Measurements from ENCODE around the gene PIP4K2C.

PIP4K2C gene

DNA sequence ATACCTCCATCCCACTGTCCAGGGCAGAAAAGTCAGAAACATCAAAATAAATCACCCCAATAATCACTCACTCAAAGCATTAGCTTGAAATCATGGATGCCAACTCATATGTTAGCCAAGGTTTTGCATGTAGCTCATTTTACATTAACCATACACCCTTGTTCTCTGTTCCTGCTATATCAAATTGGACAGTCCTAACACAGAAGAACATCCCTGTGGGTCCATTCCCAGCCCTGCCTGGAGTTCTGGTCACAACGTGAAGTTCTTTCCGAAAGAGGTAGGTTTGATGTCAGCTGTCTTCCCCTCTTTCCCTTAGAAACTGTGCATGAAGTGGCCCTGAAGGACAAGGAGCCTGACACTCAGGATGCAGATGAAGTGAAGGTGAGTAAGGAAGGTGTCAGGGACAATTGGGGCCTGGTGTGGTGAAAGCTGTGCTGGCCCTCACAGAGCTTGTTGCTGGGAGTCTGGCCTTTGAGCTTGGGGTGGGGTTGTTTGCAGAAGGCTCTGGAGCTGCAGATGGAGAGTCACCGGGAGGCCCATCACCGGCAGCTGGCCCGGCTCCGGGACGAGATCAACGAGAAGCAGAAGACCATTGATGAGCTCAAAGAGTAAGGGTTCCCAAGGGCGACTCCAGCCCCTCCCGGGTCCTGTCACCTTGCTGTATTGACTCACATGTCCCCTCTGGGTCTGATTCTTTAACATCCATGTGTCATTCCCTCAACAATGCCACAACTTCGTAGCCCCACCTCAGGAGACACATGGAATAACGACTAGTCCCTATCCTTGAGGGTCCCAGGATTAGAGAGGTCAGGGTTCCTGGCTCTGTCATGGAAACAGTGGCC, 15.0 kb upstream of the PIP4K2C start:
- no peak overlapping the region for H3K4me3 Mint-ChIP-seq
- no peaks in the 10 kb centered on the region for H3K4me1 Mint-ChIP-seq (ENCODE audit: low read depth)
- H3K36me3 Mint-ChIP-seq, result no peaks in the 10 kb centered on the region
- H3K27me3 Mint-ChIP-seq, result no peaks in the 10 kb centered on the region
- no peaks in the 10 kb centered on the region for H3K9me3 Mint-ChIP-seq (ENCODE audit: low read depth)
- no peak overlapping the region for H3K27ac Mint-ChIP-seq

DNA sequence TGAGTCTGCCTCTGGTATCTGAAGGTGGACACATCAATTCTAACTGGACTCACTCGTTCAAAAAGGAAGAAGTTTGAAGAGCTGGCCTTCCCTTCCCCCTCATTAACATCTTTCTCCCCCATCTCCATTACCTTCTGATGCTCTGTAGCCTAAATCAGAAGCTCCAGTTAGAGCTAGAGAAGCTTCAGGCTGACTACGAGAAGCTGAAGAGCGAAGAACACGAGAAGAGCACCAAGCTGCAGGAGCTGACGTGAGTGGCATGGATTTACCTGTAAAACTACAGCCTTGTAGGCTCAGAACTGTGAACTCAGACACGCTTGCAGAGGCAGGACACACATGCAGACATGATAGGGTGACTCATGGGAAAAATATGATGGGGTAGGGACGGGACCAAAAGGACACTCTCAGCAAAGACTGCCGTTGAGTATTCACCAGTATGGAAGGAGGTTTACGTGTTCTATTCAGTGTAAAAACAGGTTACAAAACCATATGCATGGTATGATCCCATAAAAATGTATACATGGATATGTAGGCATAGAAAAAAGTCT, 14.3 kb upstream of the PIP4K2C start:
- no peaks in the 10 kb centered on the region for H3K36me3 Mint-ChIP-seq
- no peak overlapping the region for H3K27ac Mint-ChIP-seq
- H3K9me3 Mint-ChIP-seq (ENCODE audit: low read depth), result no peaks in the 10 kb centered on the region
- no peak overlapping the region for H3K4me3 Mint-ChIP-seq
- no peaks in the 10 kb centered on the region for H3K4me1 Mint-ChIP-seq (ENCODE audit: low read depth)
- H3K27me3 Mint-ChIP-seq, result no peaks in the 10 kb centered on the region

DNA sequence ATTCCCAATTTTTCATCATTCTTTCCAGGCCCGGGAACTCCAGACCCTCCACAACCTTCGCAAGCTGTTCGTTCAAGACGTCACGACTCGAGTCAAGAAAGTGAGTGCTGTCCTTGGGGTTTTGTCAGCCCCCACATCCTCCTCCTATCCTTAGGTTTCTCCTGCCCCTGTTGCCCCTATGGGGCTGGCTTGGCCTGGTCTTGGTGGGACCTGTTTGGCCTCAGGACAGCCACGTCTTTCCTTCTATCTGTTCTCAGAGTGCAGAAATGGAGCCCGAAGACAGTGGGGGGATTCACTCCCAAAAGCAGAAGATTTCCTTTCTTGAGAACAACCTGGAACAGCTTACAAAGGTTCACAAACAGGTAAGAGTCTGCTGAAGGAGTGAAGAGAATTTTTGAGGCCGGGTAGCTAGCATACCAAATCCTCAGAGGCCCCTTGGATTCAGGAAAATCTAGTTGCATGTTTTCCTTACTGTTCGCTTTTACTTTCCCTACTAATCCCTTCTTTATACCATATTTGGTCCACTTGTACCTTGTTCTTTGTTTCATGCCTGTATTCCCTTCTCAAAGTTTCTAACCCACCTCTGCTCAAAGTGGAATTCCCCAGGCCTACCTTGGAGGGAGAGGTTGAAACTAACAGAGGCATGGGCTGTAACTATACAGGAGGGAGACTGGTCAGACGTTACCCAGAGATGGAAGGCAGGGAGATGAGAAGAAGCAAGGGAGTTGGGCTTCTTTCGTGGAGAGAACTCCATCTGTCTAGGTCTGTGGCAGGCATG, 12.8 kb upstream of the PIP4K2C start:
- H3K27ac Mint-ChIP-seq, result no peak overlapping the region
- no peaks in the 10 kb centered on the region for H3K36me3 Mint-ChIP-seq

DNA sequence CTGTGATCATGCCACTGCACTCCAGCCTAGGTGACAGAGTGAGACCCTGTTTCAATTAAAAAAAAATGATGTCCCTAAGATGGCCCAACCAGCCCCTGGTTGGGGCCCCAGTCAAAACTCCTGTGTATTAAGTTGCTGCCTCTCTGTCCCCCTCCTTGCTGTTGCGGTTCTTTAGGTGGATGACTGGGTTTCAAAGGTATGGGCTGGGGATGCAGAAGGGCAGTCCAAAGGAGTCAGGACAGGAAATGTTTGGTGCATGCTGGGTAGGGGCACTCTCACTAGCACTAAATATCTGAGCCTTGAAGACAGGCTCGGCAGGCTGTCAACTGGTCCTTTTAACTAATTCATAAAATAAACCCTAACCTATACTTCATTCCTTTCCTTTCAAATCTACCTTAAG, 12.0 kb upstream of the PIP4K2C start:
- Mint-ChIP-seq H3K9me3 (ENCODE audit: low read depth) (no peaks in the 10 kb centered on the region), H3K27me3 (peaks cover 2% of the 10 kb centered on the region), H3K4me3 (no peak overlapping the region), H3K36me3 (no peaks in the 10 kb centered on the region), H3K27ac (no peak overlapping the region), H3K4me1 (ENCODE audit: low read depth) (no peaks in the 10 kb centered on the region)

More for the DNA sequence above, 12.8 kb upstream of the PIP4K2C start:
- H3K27me3 Mint-ChIP-seq, result no peaks in the 10 kb centered on the region
- H3K4me3 Mint-ChIP-seq, result no peak overlapping the region
- no peaks in the 10 kb centered on the region for H3K9me3 Mint-ChIP-seq (ENCODE audit: low read depth)
- no peaks in the 10 kb centered on the region for H3K4me1 Mint-ChIP-seq (ENCODE audit: low read depth)

DNA sequence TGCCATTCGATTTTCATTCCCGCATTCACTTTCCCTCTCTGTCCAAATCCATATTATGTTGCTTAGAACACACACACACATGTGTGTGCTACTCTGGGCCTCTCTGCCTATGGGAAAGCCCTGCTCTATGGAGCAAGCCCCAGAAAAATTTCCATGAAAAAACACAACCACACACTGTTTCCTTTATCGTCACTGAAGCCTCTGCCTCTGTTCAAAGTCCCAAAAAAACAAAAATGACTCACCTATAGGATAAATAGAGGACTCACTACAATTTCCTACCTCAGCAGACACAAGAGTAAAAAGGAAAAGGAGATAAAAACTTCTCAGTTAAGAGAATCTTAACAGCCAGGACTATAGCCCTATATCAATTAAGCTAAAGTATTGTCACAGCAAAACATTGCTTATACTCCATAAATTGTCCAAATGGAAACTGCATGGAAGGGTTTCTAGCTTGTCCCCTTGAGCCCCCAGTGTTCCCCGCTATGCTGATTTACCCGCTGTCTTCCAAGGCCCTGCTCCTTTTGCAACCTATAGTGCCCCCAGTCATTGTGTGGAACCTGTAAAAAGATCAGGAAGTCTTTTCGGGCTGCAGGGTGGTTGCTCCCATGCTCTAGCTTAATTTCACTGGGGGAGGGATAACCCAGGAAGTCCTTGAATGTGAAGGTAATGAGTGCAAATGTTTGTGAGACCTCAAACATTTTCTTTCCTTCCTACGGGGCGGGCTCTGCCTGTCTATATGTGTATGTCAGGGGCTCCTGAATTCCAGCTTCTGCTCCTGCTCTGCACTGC, 11.1 kb upstream of the PIP4K2C start:
- H3K36me3 Mint-ChIP-seq, result no peaks in the 10 kb centered on the region
- no peaks in the 10 kb centered on the region for H3K4me1 Mint-ChIP-seq (ENCODE audit: low read depth)
- no peak overlapping the region for H3K27ac Mint-ChIP-seq
- H3K4me3 Mint-ChIP-seq, result no peak overlapping the region
- H3K9me3 Mint-ChIP-seq (ENCODE audit: low read depth), result no peaks in the 10 kb centered on the region
- peaks cover 2% of the 10 kb centered on the region for H3K27me3 Mint-ChIP-seq

DNA sequence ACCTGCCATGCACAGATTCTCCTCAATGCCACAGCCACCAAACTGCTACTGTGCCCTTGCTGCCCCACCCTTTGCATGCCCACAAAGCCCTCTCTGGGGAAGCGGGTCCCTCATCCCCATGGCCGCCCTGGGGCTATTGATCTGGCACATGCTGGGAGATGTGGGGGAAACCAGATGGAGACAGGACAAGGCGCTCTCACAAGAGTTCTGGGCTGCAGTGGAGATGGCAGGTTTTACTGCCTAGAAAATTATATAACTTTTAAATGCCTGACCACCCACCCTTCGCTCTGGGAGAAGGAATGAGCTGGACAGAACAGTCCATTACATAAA, 10.6 kb upstream of the PIP4K2C start:
- no peaks in the 10 kb centered on the region for H3K9me3 Mint-ChIP-seq (ENCODE audit: low read depth)

DNA sequence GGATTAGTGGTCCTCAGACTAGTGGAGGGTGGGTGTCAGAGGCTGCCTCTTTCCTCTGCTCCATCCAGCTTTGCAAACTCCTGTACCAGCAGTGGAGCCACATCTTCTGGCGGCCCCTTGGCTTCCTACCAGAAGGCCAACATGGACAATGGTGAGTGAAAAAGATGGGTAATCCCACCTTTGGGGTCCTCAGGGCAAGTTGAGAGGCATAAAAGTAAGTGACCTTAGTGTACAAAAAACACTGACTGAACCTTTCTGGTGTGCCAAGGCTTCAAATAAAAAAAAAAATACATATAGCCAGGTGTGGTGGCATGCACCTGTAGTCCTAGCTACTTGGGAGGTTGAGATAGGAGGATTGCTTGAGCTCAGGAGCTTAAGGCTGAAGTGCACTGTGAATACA, 9.2 kb upstream of the PIP4K2C start:
- Mint-ChIP-seq H3K4me3 (no peak overlapping the region), H3K9me3 (ENCODE audit: low read depth) (no peaks in the 10 kb centered on the region), H3K36me3 (no peaks in the 10 kb centered on the region), H3K27me3 (peaks cover 2% of the 10 kb centered on the region), H3K4me1 (ENCODE audit: low read depth) (no peaks in the 10 kb centered on the region), H3K27ac (no peak overlapping the region)

More for the DNA sequence above, 10.6 kb upstream of the PIP4K2C start:
- H3K36me3 Mint-ChIP-seq, result no peaks in the 10 kb centered on the region
- H3K27ac Mint-ChIP-seq, result no peak overlapping the region
- peaks cover 2% of the 10 kb centered on the region for H3K27me3 Mint-ChIP-seq
- H3K4me3 Mint-ChIP-seq, result no peak overlapping the region
- H3K4me1 Mint-ChIP-seq (ENCODE audit: low read depth), result no peaks in the 10 kb centered on the region

DNA sequence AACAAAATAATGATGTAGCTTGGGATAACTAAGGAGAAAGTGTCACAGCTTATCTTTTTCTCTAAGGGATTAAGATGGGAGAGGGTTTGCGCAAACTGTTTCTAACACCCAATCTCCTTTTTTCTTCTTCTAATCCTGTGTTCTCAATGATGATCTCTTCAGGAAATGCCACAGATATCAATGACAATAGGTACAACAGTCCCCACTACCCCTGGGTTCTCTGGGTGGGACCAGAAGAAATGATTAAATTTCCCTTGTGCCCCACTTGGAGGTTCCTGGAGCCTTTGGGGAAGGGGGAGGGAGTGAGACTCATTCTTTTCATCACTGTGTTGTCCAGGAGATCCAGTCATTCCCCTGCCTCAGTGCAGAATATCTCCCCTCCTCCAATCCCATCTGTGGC, 8.6 kb upstream of the PIP4K2C start:
- Mint-ChIP-seq H3K27ac (no peak overlapping the region), H3K9me3 (ENCODE audit: low read depth) (no peaks in the 10 kb centered on the region), H3K4me1 (ENCODE audit: low read depth) (no peaks in the 10 kb centered on the region)

DNA sequence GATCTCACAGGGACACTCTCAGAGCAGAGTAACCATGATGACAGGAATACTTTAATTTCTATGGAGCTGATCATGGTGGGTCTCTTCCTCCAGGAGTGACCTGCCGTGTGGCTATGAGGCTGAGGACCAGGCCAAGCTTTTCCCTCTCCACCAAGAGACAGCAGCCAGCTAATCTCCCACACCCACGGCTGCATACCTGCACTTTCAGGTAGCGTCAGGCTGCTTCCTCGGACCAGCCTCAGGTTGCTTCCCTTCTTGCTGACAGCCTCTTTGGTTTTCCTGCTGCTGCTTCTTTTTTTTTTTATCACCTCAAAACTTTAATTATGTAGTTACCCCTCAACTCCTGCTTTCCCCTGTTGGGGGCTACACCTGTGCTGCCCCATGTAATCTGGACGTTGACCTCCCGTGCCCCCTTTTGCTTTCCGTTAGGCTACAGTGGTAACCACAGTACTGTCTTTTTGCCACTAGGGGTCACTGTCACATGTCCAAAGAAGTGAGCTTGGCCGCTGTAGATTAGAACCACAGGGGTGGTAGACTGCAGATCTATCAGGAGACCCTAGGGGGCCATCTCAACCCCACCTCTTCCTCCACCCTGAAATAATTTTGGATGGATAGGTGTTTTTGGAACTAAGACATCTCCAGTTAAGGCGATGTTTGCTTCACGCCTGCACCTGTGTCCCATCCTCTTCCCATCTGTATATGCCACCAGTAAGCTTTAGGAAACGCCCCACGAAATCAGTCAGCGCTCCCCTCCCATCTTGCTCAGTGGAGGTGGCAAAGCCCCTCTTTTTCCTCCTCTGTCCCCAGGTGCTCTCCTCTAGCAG, 7.8 kb upstream of the PIP4K2C start:
- Mint-ChIP-seq H3K9me3 (ENCODE audit: low read depth) (no peaks in the 10 kb centered on the region), H3K4me3 (no peak overlapping the region), H3K27ac (no peak overlapping the region), H3K4me1 (ENCODE audit: low read depth) (no peaks in the 10 kb centered on the region), H3K27me3 (peaks cover 2% of the 10 kb centered on the region), H3K36me3 (no peaks in the 10 kb centered on the region)

More for the DNA sequence above, 8.6 kb upstream of the PIP4K2C start:
- Mint-ChIP-seq H3K27me3 (peaks cover 2% of the 10 kb centered on the region), H3K36me3 (no peaks in the 10 kb centered on the region), H3K4me3 (no peak overlapping the region)

DNA sequence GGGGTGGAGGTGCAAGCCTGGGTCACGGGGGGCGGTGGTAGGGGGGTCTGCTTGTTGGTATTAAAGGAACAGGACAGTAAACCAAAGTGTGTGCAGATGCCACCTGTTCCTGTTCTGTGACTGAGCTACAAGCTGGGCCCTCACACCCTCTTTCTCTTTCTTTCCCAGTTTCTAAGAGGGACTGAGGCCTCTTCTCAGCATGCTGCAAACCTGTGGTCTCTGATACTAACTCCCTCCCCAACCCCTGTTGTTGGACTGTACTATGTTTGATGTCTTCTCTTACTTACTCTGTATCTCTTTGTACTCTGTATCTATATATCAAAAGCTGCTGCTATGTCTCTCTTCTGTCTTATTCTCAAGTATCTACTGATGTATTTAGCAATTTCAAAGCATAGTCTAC, 6.9 kb upstream of the PIP4K2C start:
- no peak overlapping the region for H3K27ac Mint-ChIP-seq
- no peaks in the 10 kb centered on the region for H3K9me3 Mint-ChIP-seq (ENCODE audit: low read depth)
- H3K36me3 Mint-ChIP-seq, result no peaks in the 10 kb centered on the region
- H3K27me3 Mint-ChIP-seq, result peaks cover 2% of the 10 kb centered on the region
- no peak overlapping the region for H3K4me3 Mint-ChIP-seq
- H3K4me1 Mint-ChIP-seq (ENCODE audit: low read depth), result no peaks in the 10 kb centered on the region

DNA sequence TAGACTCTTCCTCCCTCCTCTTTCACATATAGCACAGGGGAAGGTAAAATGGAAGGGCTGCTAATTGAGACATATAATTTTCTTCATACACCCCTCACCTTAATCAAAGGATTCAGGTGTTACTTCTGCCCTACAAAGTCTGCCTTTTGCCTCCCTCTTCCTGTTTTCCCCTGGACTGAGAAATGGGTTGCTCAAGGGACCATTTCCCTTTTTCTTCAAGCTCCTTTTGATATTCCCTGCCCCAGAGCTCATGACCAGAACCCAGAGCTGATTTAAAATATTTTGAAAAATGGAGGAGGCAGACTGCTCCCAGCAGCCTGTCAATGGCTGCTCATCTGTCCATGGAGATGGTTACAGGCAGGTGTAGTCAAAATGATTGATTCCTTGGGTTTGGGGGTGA, 6.3 kb upstream of the PIP4K2C start:
- H3K4me3 Mint-ChIP-seq, result no peak overlapping the region
- H3K36me3 Mint-ChIP-seq, result no peaks in the 10 kb centered on the region
- no peaks in the 10 kb centered on the region for H3K4me1 Mint-ChIP-seq (ENCODE audit: low read depth)
- H3K27ac Mint-ChIP-seq, result no peak overlapping the region
- peaks cover 2% of the 10 kb centered on the region for H3K27me3 Mint-ChIP-seq
- no peaks in the 10 kb centered on the region for H3K9me3 Mint-ChIP-seq (ENCODE audit: low read depth)

DNA sequence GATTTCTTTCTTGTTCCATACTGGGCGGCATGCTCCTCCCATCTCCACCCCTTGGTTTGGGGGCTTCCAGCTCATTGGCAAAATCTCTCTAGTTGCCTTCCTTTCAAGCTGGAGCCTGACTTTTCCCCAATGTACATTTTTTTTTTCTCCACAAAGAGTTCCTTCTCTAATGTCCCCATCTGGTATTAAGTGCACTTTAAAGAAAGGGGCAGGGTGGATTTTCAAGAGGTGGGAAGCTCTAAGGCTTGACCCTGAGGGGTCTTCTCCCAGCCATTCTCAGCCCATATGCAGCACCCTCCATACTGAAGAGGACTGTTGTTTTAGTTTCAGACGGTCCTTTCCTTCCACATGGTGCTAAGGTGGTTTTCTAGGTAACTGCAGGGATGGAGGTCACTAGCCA, 5.8 kb upstream of the PIP4K2C start:
- H3K9me3 Mint-ChIP-seq (ENCODE audit: low read depth), result no peaks in the 10 kb centered on the region
- no peaks in the 10 kb centered on the region for H3K36me3 Mint-ChIP-seq
- H3K27me3 Mint-ChIP-seq, result peaks cover 2% of the 10 kb centered on the region
- H3K4me1 Mint-ChIP-seq (ENCODE audit: low read depth), result no peaks in the 10 kb centered on the region
- no peak overlapping the region for H3K4me3 Mint-ChIP-seq
- no peak overlapping the region for H3K27ac Mint-ChIP-seq

DNA sequence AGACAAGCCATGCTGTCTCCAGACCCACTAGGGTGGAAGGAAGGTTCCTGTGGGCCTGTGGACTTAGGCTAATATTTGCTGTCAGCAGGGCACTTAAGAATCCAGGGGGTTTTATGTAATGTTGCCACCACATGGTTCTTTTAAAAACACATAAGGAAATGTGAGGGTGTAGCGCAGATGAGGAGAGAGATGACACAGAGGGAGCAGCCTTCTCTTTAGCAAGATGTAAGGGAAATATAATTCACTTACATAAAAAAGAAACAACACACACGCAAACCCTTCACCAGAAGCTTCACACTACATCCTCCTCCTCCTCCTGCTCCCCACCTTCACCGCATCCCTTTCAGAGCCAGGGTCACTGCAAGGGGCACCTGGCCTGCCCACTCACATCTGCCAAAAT, 4.9 kb upstream of the PIP4K2C start:
- no peak overlapping the region for H3K27ac Mint-ChIP-seq
- no peaks in the 10 kb centered on the region for H3K36me3 Mint-ChIP-seq
- H3K9me3 Mint-ChIP-seq (ENCODE audit: low read depth), result no peaks in the 10 kb centered on the region
- H3K4me1 Mint-ChIP-seq (ENCODE audit: low read depth), result peaks cover 6% of the 10 kb centered on the region
- H3K27me3 Mint-ChIP-seq, result peaks cover 2% of the 10 kb centered on the region
- H3K4me3 Mint-ChIP-seq, result no peak overlapping the region

DNA sequence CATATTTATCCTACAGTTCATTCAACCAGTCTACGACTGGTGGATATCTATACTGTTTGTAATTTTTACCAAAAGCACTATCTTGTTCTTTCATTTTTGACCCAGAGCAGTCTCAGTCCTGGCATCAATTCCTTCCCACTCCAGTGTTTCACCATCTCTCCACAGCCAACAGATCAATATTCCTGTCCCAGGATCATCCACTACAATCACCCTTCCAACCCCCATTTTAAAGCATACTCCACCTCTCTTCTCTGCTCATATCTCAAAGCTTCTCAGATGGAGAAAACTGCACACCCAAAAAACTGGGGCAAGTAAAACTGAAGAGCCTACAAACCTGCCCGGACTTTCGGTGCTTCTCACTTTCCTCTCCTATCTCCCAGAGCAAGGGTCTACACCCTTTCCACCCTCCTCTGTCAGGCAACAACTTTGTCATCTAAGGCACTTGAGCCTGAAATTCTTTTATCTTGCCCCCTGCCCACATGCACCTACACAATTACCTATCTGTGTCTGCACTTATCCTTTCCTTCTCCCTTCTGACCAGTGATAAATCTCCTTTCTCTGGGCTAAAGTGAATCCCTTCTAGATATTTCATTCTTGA, 4.1 kb upstream of the PIP4K2C start:
- Mint-ChIP-seq H3K9me3 (ENCODE audit: low read depth) (no peaks in the 10 kb centered on the region), H3K4me3 (no peak overlapping the region), H3K4me1 (ENCODE audit: low read depth) (peaks cover 11% of the 10 kb centered on the region), H3K27ac (no peak overlapping the region), H3K36me3 (no peaks in the 10 kb centered on the region), H3K27me3 (peaks cover 2% of the 10 kb centered on the region)
